T-helper 1 cell treated with Interleukin-12 subunit alpha and Interleukin-12 subunit beta and Interleukin-4 antibody, amounts not matched to agents 30 ng/mL and 1 ng/mL, for 36 hours (primary cell): ENCODE data around the gene PLAC1. TPM values are rescaled to one million over a fixed set of nuclear protein-coding genes. Genes with fewer than 3 reads are reported as not detected.

Experiments used
- intact Hi-C: fragments of 100-400 bp; cut with micrococcal nuclease; formaldehyde crosslinking; loops from one replicate; pipeline ENCODE4 v1.15.1; 2024
- total RNA-seq: library from RNA; stranded (reverse); gene quantifications from 2 replicates; pipeline ENCODE4 v1.2.3, GENCODE V29; 2022

PLAC1 gene
- total RNA-seq, 1 donor from 2014 or later, result not detected

DNA sequence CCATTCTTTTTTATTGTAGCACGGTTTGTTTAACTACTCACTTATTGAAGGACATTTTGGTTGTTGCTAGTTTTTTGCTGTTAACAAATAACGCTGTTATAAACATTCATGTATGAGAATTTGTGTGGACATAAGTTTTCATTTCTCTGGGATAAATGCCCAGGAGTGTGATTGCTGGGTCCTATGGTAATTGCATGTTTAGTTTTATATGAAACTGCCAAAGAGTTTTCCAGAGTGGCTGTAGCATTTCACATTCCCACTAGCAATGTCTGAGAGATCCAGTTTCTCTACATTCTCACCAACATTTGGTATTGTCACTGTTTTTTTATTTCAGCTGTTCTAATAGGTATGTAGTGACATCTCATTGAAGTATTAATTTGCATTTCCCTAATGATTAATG lies 66.8 kb downstream of the PLAC1 start:
- intact Hi-C loops, result no loop called here

DNA sequence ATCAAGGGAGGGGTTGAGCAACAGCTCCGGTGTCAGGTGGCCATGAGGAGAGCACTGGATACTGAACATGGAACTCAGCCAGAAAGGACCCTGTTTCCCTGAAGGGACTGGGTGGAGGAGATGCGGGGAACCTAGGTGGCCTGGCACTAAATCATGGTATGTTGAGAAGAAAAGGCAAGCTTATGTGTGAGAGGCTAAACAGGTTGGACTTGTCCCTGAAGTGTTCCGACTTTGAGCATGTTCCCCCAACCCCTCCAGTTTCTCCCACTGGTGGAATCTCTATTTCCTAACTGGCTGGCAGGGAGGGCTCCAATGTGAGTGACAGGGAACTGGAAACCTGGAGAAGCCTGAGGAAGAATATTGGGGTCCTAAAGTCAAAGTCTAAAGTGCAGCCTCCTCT lies 69.5 kb downstream of the PLAC1 start:
- intact Hi-C loops, result no loop called here

DNA sequence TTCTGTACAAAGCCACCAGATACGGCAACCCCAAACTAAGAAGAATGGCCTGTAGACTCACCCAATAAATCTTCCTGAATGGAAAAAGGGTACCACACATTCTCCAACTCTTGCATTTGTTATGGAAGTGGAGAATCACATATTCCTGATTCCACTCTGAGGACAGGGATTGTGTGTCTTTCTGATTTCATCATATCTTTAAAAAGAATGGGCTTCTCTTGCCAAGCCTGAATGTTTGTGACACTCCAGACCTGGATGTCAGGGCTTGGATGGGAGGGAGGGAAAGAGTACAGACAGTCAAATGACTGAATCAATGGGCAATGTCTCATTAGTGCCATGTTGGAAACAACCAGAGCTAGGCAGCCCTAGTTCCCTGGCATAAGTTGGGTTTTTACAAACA lies 77.4 kb downstream of the PLAC1 start:
- intact Hi-C loops, result no loop called here

DNA sequence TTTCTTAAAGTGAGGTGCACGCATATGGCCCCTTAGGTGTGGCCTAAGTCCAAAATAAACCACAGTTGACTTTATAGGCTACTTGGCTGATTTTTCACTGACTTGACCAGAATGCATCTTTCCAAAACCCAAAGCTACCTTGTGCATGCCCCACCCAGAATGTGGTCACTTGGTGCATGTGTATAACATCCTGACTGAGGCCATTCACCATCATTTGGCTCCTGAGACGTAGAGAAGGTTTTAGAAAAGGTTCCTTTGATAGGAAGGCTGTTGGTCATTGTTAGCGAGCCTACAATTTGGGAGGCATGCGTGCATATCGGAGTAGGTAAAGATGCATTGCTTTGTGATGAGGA lies 84.6 kb downstream of the PLAC1 start:
- intact Hi-C loops, result no loop called here

DNA sequence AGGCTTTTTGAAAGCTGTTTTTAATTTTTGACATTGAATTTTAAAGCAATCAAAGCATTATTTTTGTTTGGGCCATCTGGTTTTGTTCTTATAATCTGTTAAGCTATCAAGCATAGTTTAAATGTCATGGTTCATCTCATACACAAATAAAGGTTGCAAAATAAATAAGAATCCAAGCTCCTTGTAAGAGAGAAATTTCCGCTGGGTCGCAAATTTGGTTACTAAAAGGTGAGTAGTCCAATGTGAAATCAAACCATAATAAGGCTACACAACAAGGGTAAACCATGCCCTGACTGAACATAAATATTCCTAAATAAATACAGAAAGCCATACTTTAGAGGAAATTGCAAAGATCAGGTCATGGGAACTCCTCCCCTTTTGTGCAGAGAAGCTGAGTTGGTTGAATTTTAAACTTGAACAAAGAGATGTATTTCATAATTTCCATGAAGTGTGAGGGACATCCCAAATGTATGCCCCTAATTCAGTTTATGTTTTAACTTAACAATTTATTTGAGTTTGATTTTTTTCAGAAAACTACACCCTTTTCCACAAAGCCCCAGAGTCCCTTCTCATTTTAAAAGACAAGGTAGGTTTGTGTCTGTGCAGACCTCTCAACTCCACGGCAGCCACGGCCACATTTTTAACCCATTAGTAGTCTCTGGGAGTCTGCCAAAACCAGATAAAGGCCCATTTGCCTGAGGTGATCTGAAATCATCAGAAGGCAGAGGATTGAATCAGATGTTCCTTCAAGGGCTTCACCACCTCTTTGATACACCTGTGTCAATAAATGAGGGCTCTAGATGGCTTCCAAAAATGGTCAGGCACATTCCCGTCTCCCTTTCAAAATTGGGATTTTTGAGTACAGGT lies 85.2 kb downstream of the PLAC1 start:
- intact Hi-C loops, result no loop called here

DNA sequence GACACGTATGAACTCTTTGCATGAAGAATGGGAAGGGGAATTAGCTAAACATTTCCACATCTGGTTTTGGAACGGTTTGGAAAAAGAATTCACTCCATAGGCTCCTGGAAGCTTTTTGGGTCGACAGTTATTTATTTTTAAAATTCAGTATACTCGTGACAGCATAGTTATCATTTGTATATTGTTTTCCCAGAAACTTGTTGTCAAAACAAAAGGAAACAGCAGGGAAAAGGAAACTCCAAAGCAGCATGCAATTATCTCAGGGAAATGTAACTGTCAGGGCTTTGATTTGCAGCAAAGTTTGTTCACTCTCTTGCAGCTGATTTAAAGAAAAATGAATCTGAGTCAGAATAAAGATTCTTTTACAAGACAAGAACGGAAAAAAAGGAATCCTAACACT lies 86.5 kb downstream of the PLAC1 start:
- intact Hi-C loops, result no loop called here

DNA sequence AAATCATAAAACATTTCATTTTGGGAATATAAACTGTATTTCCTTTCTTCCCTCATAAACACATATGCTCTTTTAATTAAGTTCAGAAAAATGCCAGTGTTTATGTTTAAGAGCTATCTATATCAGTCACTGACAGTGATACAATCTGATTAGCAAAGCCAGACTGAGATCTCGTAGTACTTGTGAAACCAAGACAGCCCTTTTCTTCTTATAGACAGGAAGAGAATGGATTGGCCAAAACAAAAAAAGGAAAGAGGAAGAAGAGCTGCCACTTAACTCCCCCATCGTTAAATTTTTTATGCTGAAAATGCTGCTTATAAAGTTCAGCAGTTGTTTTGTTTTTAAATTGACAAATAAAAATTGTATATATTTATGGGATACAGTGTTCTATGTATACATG lies 87.4 kb downstream of the PLAC1 start:
- intact Hi-C loops, result no loop called here

DNA sequence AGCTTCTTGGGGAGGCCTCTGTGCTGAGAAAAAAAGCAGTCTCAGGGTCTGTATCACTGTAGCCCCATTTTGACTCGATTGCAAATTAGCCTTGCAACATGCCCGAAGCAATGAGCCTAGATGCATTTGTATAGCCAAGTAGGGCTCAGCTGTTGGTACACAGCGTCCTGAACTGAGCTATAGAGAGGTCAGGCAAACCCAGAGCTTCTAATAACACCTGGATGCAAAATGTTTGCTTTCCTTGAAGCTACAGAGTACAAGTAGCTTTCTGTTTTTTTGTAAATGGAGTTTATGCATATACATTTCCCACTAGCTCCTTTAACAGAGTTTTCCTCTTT lies 87.8 kb downstream of the PLAC1 start:
- intact Hi-C loops, result no loop called here

DNA sequence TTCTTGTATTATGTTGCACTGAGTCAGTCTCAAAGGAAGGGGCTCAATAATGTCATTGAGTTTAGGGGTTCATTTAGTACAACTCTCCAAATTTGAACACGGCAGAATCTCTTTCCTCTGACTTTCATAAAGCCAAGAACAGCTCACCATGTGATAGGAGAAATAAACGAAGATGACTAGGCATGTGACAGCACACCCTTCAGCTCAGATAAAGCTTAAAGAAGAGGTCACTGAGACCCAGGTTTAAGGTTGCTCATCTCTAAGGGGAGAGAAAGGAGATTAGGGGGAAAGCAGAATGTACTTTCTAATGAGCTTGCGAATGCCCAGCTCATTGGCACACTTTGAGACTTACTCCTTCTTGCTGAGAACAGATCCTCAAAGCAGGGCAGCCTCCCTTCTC lies 89.0 kb downstream of the PLAC1 start:
- intact Hi-C loops, result no loop called here

DNA sequence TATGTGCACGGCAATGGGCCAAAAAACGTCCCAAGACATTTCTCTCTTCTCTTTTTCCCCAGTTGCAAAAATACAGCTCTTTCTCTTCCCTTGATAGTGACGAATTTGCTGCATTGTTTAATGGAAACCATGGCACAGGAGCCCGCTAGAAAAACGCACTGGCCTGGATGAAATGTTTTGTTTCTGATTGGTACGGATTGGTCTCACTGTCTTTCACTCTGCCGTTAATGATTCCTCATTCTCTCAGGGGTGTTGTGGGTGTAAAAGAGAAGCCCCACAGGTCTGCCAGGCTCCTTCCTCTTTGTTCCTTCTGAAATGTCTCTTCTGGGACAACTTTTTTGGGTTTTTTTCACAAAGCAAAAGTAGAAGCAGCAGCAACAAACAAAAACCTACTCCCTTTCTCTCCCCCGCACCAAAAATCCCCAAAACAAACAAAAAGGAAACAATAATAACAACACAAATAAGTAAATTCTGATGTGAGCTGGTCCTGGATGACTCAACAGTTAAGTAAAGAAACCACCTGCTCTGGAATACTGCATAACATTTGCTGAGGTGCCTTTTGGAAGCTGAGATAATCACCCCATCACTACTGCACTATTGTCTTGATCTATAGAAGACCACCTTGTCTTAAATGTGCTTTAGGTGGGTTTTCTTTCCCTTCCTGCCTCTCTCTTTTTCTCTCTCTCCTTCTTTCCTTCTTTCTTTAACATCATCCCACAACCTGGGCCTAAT lies 89.8 kb downstream of the PLAC1 start:
- intact Hi-C loops, result no loop called here

DNA sequence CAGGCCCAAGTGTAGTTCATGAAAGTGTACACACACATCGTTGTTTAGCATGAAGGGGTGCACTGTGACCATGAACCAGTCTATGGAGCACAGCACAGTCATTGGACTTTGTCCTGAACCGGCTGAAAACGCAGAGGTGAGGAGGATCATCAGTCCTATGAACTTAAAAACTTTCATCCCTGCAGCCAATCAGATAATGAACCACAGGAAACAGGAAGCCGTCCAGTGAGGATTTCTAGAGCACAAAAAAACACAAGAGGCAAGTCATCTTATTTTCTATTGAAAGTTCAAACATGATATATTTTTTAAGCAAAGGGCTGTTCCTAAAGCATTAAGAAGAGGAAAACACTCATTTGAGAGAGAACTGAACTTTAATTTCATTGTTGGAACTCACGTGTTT lies 91.8 kb downstream of the PLAC1 start:
- intact Hi-C loops, result no loop called here

DNA sequence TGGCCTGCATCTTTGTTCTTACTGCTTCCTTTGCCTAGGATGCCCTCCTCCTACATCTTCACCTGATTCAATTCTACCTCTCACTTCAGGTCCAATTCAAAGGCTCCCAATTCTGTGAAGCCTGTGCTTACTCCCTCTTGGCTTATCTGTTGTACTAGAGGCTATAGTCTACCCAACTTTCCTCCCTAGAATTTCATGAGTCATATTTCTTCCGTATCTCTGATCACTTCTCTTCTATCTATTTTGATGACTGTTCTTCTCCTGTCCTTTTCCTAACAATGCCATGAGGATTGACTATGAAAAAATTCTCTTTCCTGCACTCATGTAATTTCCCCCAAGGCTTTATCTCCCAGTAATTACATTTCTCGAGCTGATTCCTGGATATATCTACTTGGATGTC lies 96.3 kb downstream of the PLAC1 start:
- intact Hi-C loops, result no loop called here

DNA sequence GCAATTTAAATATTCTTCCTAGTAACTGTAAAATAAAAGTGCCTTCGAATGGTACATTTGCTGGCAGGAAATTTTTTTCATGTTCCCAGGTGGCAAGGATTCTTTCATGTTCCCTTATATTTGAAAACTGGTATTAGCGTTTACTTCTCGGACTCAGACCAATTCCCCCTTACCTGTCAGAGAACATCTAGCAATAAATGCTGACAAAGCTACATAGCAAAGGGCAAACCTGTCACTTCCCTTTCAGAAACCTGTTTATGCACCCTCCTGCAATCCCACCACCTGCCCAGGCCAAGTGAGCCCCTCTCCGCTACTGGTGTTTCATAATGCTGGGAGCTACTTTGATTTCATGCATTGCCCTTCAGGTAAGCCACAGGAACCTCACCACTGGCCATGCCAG lies 100.1 kb downstream of the PLAC1 start:
- intact Hi-C loops, result no loop called here

DNA sequence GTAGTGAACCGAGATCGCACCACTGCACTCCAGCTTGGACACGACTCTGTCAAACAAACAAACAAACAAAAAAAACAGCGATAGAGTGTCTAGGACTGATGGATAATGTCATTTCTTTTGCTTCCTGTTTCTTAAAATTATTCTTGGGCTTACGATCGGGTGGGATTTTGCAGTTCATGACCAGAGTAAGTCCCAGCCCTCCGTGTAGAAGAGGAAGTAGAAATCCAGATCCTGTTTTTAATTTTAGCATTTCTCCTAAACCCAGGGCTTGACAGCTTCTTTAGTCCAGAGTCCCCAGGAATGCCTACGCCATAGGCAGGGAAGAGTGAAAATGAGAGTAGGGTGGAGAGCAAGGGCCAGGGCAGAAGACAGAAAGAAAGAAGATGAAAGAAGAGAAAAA lies 104.0 kb downstream of the PLAC1 start:
- intact Hi-C loops, result no loop called here

DNA sequence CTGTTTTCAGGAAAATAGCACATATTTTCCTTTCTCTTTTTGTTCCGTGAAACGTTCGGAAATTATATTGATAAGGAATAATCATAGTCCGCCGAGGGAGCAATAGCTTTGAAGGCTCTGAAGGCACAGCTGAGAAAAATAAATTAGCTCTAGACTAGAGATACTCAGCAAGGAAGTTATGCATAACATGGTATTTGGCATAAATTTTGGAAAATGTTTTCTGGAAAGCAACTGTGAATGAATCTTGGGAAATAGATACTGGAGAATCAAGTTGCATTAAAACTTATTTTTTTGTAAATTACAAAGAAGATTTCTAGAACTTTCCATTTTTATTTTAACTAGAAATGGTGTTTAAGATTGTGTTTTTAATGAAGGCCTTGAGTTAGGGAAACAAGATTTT lies 105.9 kb downstream of the PLAC1 start:
- intact Hi-C loops, result no loop called here

DNA sequence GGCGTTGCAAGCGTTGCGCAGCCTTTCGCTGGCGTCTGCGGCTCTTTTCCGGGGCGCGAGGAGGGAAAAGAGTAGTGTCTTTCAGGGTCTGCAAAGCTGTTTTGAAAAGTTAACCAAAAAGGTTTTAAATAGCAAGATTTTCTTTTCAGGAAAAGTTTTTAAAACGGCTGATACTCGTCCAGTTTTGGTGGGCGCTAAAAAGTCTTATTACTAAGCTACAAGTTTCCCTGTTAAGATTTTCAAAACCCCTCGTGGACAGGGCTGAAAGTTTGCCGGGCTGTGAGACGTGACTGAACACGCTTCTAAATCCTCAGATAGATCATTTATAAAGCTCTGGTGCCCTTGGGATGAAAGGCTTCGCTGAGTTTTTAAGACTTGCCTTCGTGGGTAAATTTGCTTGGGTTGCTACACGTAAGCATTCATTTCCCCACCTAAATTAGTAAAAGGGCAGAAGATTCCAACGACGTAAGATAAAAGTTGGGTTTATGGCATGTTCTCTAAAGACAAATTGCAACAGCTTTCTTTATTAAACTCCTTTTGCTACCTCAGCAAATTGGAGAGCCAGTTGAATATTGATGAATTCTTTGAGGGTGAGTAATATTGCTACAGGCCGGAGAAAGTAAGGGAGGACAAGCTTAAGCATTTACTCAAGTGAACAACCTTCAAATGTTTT lies 106.8 kb downstream of the PLAC1 start:
- intact Hi-C loops, result no loop called here

DNA sequence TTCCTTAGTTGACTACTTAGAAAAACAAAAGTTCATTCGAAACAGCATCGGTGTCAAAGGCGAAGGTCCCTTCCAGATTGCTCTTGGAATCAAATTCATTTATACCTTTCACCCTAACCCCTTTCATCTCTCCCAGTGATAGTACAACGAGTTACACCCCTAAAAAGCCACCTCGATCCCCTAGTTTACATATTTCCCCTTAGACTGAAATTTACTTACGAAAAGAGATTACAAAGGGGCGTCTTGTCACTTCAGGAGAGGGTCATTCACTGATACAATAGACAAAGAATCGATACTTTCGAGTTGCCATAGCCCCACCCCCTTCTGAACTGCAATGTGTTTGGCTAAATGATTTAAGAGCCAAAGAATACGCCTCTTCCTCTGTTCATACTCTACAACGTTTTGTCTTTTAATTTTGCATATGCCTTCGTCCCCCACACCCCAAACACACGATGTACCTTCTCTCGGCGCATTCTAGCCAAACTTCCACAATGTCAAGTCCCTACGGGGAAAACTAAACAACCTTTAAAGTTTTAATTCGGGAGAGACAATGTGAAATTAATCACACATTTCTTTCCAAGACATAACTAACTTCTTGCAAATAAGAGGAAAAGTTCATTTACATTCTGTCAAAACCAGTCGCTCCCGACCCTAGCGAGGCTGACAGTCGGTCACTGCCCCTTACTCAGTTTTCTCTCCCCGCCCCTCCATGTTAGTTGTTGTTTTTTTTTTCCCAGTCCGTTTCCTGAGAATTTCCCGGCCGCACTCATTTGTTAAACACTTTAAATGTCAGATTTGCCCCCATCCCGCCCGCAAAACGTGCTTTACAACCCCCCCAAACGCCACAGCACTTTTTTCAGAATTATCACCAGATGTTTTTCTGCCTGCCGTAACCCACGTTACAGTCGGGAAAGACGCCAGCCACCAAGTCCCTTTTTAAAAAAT lies 109.7 kb downstream of the PLAC1 start:
- intact Hi-C loops, result loop anchor here (1.0 kb wide), 2 partner anchors 64 to 216 kb away; no protein-coding TSS in a partner anchor

DNA sequence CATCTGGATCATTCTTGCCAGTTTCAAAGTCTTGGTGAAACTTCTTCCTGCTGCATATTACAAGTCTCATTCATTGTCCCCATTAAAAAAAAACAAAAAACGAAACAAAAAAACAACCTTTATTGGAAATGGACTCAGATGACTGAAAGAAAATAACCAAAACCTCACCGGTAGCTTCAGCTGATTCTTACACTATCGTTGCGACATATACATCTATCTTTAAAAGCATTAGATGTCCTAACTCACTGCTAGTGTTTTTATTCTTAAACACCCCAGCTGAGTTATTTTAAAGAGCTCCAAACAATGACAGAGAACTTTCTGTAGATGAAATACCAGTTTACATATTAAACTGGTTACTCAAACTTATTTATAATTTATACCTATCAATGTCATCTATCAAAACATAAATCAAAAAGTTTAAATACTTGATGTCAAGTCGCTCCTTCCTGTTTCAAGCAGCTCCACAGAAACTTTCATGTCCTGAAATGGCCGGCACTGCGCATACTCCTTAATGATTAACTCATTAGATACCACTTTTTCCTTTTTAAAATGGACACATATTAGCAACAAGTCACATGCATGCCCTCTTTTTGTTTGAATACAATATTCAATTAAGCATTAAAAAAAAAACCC lies 111.1 kb downstream of the PLAC1 start:
- intact Hi-C loops, result no loop called here

DNA sequence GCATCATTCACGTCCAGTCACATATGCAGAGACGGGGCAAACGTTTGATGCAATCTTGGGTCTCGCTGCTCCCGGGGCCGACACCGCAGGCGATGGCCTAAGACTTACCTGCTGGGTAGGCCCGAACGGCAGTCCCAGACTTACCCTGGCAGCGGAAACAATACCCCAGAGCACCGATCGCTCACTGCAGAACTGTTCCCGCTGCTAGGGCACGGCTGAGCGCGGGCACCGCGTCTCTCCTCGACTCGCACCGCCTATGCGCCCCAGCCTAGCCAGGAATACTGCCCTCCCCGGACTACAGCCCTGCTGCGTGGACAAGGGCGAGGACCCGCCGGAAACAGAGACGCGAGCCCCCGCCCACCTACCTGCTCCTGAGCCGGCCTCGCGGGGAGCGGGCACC lies 112.1 kb downstream of the PLAC1 start:
- intact Hi-C loops, result no loop called here

DNA sequence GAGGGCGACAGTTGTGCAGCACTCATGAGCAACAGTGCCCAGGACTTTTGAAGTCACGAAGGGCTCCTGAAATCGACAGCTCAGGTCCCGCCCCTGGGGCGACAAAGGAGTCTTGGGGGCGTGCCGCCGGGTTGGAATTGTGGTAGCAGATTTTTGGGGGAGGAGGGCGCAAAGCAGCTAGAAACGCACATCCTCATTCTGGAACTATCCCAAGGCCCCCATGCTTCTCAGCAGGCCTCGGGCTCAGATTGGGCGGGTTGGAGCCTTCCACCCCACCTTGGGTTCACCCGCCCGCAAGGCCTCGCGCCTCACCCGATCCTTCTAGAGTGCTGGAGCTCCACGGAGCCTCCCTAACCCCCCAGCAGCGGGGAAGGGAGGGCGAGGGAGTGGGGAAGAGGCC lies 112.8 kb downstream of the PLAC1 start:
- intact Hi-C loops, result no loop called here
